Measurements from ENCODE around the gene CYFIP2. TPM values are rescaled to one million over a fixed set of nuclear protein-coding genes. Genes with fewer than 3 reads are reported as not detected.

Gene CYFIP2
- total and polyA plus RNA-seq, 2 of the 8 experiments (the other 6 are each of a cell fraction or from before 2014, with no cell fraction given) = 45.1 to 80.6 TPM

DNA sequence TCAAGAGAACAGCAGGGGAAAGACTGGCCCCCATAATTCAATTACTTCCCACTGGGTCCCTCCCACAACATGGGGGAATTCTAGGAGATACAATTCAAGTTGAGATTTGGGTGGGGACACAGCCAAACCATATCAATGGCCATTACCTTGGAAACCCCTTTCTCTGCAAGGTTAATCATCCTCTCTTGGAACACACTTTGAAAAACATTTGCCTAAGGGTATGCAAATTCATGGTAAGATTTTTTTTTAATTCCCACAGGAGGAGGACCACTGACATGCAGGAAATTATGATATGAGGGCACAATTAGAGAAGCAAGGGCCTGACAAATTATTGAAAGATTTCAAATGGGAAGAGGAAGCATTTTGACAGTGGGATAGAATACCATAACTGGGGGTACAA is 132.4 kb downstream of the CYFIP2 start (continued):
- TF ChIP-seq CBX8 (IDR thresholded peaks at IDR 0.05; ENCODE audit: borderline replicate concordance, low read depth, low read length) = no peak
- TF ChIP-seq KDM1A (IDR thresholded peaks at IDR 0.05; ENCODE audit: borderline replicate concordance, low read length) = no peak
- no peak for TF ChIP-seq SP4 (IDR thresholded peaks at IDR 0.05; ENCODE audit: low read length)
- TF ChIP-seq POLR2A (IDR thresholded peaks at IDR 0.05; ENCODE audit: control extremely low read depth in 1 of 2, low read depth in 2 of 2, low read length in 2 of 2) = no peak
- no peak for TF ChIP-seq TAF1 (IDR thresholded peaks at IDR 0.05; ENCODE audit: low read depth, low read length)

All from H1 (cell line).